Smooth muscle cell (in vitro differentiated cells): ENCODE results near the gene FAM110A. TPM values are rescaled to one million over a fixed set of nuclear protein-coding genes. Genes with fewer than 3 reads are reported as not detected.

ENCODE experiments used
- DNase-seq: peaks from one replicate; lab custom pipeline; 2025; ENCODE audit not compliant: unreplicated experiment; lab: John Stamatoyannopoulos, UW
- H2AFZ ChIP-seq: fragments of 200-600 bp; sonication (generic); 2 replicates; pipeline ENCODE4 v1.6.0; 2016; ENCODE audit warnings: antibody characterized with exemption, low read depth, mild to moderate bottlenecking
- H3F3A ChIP-seq: fragments of 200-600 bp; sonication (generic); 2 replicates; pipeline ENCODE4 v1.6.0; 2017; ENCODE audit warnings: antibody characterized with exemption, low read depth
- H3K27ac ChIP-seq: fragments of 200-600 bp; sonication (generic); 2 replicates; pipeline ENCODE4 v1.5.1; 2016; ENCODE audit warnings: low read depth, mild to moderate bottlenecking
- H3K27me3 ChIP-seq: fragments of 200-600 bp; sonication (generic); 2 replicates; pipeline ENCODE4 v1.6.1; 2016; ENCODE audit warnings: low read depth, mild to moderate bottlenecking
- H3K36me3 ChIP-seq: fragments of 200-600 bp; sonication (generic); 2 replicates; pipeline ENCODE4 v1.5.1; 2016; ENCODE audit warnings: low read depth
- H3K4me1 ChIP-seq: fragments of 200-600 bp; sonication (generic); 2 replicates; pipeline ENCODE4 v1.5.1; 2016; ENCODE audit warnings: low read depth
- H3K4me2 ChIP-seq: fragments of 200-600 bp; sonication (generic); 2 replicates; pipeline ENCODE4 v1.6.0; 2016; ENCODE audit warnings: mild to moderate bottlenecking
- H3K4me3 ChIP-seq: fragments of 200-600 bp; sonication (generic); 2 replicates; pipeline ENCODE4 v1.5.1; 2016; ENCODE audit warnings: mild to moderate bottlenecking
- H3K79me2 ChIP-seq: fragments of 200-600 bp; sonication (generic); 2 replicates; pipeline ENCODE4 v1.6.0; 2016; ENCODE audit warnings: low read depth, mild to moderate bottlenecking
- H3K9ac ChIP-seq: fragments of 200-600 bp; sonication (generic); 2 replicates; pipeline ENCODE4 v1.6.0; 2016; ENCODE audit warnings: low read depth
- H3K9me3 ChIP-seq: fragments of 200-600 bp; sonication (generic); replicated peaks from 2 replicates; pipeline ENCODE4 v1.5.1; 2016; ENCODE audit warnings: low read depth
- H4K20me1 ChIP-seq: fragments of 200-600 bp; sonication (generic); 2 replicates; pipeline ENCODE4 v1.6.0; 2016; ENCODE audit warnings: low read depth
- WGBS: methylation state at CpG from one replicate; pipeline ENCODE4 v1.1.7; 2016; ENCODE audit warnings: low lambda C conversion rate; 5-methylcytosine and 5-hydroxymethylcytosine counted together
- polyA plus RNA-seq: library from polyadenylated mRNA; unstranded; fragments of >200 nt; fragmentation: Nextera tagmentation; extraction: Ambion mirVana; gene quantifications from 2 replicates; pipeline ENCODE4 v1.2.1, GENCODE V29; 2016
- total RNA-seq: library from RNA; depleted of rRNA; stranded (reverse); fragments of >200 nt; gene quantifications from 2 replicates; pipeline ENCODE4 v1.2.3, GENCODE V29; 2014
- TF ChIP-seq, protein P1 (sequence below): fragments of 200-600 bp; sonication (generic); IDR thresholded peaks from 2 replicates; pipeline ENCODE4 v1.5.1; 2017; ENCODE audit warnings: borderline replicate concordance, mild to moderate bottlenecking, antibody characterized with exemption; ENCODE audit not compliant: insufficient read depth, poor library complexity, severe bottlenecking

The FAM110A gene
- total and polyA plus RNA-seq, 2 experiments from 2014 or later: 5.3 to 5.6 TPM

DNA sequence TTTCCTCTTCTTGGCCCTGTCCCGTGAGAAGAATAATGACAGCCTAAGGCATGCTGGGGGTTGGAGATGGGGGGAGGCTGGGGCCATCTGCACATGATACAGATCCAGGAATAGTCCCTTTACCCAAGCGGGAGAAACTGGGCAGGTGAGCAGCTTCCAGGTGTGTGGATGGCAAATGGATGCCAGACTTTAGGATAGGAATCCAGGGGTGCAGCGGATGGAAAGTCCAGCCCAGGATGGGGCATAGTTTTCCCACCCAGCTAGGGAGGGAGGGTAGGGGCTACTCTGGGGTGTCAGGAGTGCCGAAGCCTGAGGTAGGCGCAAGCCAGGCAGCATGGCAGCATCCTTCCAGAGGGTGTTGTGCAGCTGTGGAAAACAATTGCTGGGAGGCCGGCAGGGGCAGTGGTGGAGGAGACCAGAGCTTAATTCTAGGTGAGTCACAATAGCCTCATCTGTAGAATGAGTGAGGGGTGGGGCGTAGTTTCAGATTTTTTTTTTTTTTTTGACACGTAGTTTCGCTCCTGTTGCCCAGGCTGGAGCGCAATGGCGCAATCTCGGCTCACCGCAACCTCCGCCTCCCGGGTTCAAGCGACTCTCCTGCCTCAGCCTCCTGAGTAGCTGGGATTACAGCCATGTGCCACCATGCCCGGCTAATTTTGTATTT lies 15.4 kb upstream of the FAM110A start:
- Histone ChIP-seq H3K27me3 (no peaks in the 10 kb centered on the region), H3K4me2 (no peak overlapping the region), H3K79me2 (no peaks in the 10 kb centered on the region), H3K4me3 (no peak overlapping the region), H2AFZ (no peak overlapping the region), H3K4me1 (no peaks in the 10 kb centered on the region), H3K9me3 (no peaks in the 10 kb centered on the region), H3K27ac (no peak overlapping the region), H4K20me1 (no peaks in the 10 kb centered on the region), H3F3A (no peaks in the 10 kb centered on the region), H3K9ac (no peak overlapping the region), H3K36me3 (no peaks in the 10 kb centered on the region)
- 92% methylated on average over 17 of the region's 17 CpGs for WGBS
- TF ChIP-seq, protein P1, sequence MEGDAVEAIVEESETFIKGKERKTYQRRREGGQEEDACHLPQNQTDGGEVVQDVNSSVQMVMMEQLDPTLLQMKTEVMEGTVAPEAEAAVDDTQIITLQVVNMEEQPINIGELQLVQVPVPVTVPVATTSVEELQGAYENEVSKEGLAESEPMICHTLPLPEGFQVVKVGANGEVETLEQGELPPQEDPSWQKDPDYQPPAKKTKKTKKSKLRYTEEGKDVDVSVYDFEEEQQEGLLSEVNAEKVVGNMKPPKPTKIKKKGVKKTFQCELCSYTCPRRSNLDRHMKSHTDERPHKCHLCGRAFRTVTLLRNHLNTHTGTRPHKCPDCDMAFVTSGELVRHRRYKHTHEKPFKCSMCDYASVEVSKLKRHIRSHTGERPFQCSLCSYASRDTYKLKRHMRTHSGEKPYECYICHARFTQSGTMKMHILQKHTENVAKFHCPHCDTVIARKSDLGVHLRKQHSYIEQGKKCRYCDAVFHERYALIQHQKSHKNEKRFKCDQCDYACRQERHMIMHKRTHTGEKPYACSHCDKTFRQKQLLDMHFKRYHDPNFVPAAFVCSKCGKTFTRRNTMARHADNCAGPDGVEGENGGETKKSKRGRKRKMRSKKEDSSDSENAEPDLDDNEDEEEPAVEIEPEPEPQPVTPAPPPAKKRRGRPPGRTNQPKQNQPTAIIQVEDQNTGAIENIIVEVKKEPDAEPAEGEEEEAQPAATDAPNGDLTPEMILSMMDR: no peak
- DNase-seq: no peak

DNA sequence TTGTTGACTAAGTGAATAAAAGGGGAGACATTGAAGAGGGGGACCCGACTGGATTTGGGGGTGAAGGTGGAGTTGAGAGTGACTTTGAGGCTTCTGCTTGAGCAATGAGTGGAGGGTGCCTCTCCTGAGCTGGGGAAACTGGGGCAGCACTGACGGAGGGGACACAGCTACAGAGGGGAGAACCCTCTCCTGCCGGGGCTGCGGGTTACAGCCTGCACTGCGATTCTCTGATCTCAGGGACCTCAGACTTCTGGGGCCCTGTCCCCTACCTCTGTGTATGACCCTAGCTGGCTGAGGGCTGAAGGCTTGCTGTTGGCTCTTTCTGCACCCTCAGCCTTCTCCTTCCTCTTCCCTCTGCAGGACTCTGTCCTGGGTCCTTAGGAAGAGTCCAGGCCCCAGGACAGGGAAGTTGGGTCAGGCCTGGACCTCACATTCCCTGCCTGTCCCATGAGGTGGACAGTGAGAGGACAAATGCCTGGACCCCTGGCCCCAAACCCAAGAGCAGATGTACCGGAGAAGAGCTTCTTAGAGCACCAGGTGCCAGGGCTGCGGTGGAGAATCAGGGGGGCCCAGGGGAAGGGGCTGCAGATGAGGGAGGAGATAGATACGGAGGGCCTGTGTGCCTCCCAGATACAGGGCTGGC lies 13.7 kb upstream of the FAM110A start:
- Histone ChIP-seq H2AFZ (no peak overlapping the region), H3K4me2 (no peak overlapping the region), H3K4me1 (no peaks in the 10 kb centered on the region), H3K27me3 (no peaks in the 10 kb centered on the region), H3K36me3 (no peaks in the 10 kb centered on the region), H4K20me1 (no peaks in the 10 kb centered on the region), H3K9ac (no peak overlapping the region), H3K4me3 (no peak overlapping the region), H3F3A (no peaks in the 10 kb centered on the region), H3K9me3 (no peaks in the 10 kb centered on the region), H3K79me2 (no peaks in the 10 kb centered on the region), H3K27ac (no peak overlapping the region)
- TF ChIP-seq, protein P1: no peak
- WGBS: 80% methylated on average over 8 of the region's 8 CpGs
- DNase-seq: no peak

DNA sequence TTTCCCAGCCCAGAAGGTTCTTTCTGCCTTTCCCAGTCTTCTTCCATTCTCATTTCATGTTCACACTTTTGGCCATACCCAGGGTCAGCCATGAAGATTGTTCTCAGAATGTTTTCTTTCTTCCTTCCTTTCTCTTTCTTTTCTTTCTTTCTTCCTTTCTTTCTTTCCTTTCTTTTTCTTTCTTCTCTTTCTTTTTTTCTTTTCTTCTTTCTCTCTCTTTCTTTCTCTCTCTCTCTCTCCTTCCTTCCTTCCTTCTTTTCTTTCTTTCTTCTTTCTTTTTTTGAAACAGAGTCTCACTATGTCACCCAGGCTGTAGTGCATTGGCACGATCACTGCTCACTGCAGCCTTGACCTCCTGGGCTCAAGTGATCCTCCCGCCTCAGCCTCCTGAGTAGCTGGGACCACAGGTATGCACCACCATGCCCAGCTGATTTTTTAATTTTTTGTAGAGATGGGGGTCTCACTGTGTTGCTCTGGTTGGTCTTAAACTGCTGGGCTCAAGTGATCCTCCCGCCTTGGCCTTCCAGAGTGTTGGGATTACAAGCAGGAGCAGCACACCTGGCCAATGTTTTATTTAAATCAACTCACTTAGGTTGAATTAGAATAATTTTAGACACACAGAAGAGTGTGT lies 13.1 kb upstream of the FAM110A start:
- WGBS: 88% methylated on average over 3 of the region's 3 CpGs
- TF ChIP-seq, protein P1: no peak
- Histone ChIP-seq H3K9ac (no peak overlapping the region), H3K27ac (no peak overlapping the region), H4K20me1 (no peaks in the 10 kb centered on the region), H3K27me3 (no peaks in the 10 kb centered on the region), H3K4me3 (no peak overlapping the region), H3K79me2 (no peaks in the 10 kb centered on the region), H3K4me1 (no peaks in the 10 kb centered on the region), H3K9me3 (no peaks in the 10 kb centered on the region), H3K4me2 (no peak overlapping the region), H3F3A (no peaks in the 10 kb centered on the region), H2AFZ (no peak overlapping the region), H3K36me3 (no peaks in the 10 kb centered on the region)
- DNase-seq: no peak
